ENCODE data around the gene RNF157. TPM values are rescaled to one million over a fixed set of nuclear protein-coding genes. Genes with fewer than 3 reads are reported as not detected.

Gene RNF157
- total and polyA plus RNA-seq, 10 of the 15 experiments (the other 5 are each of a cell fraction or from before 2014, with no cell fraction given) = 1.4 to 15.9 (median 9.6) TPM

- TF ChIP-seq BMI1 (IDR thresholded peaks at IDR 0.05; ENCODE audit: borderline replicate concordance) (no peak), HDAC6 (IDR thresholded peaks at IDR 0.05; ENCODE audit: unreplicated experiment) (no peak), TBL1XR1 (IDR thresholded peaks at IDR 0.05; ENCODE audit: low read depth, low read length) (no peak), CHD4 (IDR thresholded peaks at IDR 0.05) (no peak), SREBF1 (IDR thresholded peaks at IDR 0.05; ENCODE audit: low read length) (no peak), TCF12 (IDR thresholded peaks at IDR 0.05; ENCODE audit: low read depth, low read length) (no peak), FOS (IDR thresholded peaks at IDR 0.05; ENCODE audit: borderline replicate concordance, extremely low read depth, insufficient read length) (no peak), CBX5 (IDR thresholded peaks at IDR 0.05; ENCODE audit: low read depth) (no peak), KDM1A (IDR thresholded peaks at IDR 0.05; ENCODE audit: borderline replicate concordance) (no peak), CREM (IDR thresholded peaks at IDR 0.05; ENCODE audit: low read depth) (no peak), RB1 (IDR thresholded peaks at IDR 0.05; ENCODE audit: borderline replicate concordance) (no peak), MTA3 (IDR thresholded peaks at IDR 0.05; ENCODE audit: borderline replicate concordance, low read length) (no peak)
- 60% methylated on average over 7 of the region's 7 CpGs for WGBS (ENCODE audit: insufficient coverage, insufficient replicate concordance, low lambda C conversion rate, missing lambda C conversion rate)
- Histone ChIP-seq H3K9me3 (replicated peaks; ENCODE audit: control insufficient read depth, insufficient read depth, low read length) (no peaks in the 10 kb centered on the region), H4K20me1 (ENCODE audit: control insufficient read depth, insufficient read depth) (no peaks in the 10 kb centered on the region), H3K27ac (ENCODE audit: control insufficient read depth, insufficient read depth) (no peak overlapping the region), H3K4me2 (ENCODE audit: control insufficient read depth, insufficient read depth) (no peak overlapping the region), H3K36me3 (ENCODE audit: control insufficient read depth in 2 of 2, insufficient read depth in 2 of 2, low read length in 1 of 2) (no peaks in the 10 kb centered on the region), H3K27me3 (replicated peaks in 1 of 2; ENCODE audit: control insufficient read depth in 2 of 2, insufficient read depth in 2 of 2, low read length in 1 of 2) (peaks cover 5 to 11% of the 10 kb centered on the region in 2 experiments), H2AFZ (ENCODE audit: control insufficient read depth, low read depth, low read length) (no peak overlapping the region), H3K79me2 (ENCODE audit: control insufficient read depth, insufficient read depth, low read length) (no peaks in the 10 kb centered on the region), H3K4me3 (no peak overlapping the region), H3K9ac (ENCODE audit: control insufficient read depth, insufficient read depth, low read length) (no peak overlapping the region), H3K4me1 (ENCODE audit: control insufficient read depth, insufficient read depth, low read length) (peaks cover 16% of the 10 kb centered on the region)
- intact Hi-C loops (cut with micrococcal nuclease; ENCODE audit: unreplicated experiment) = no loop called here
- POLR2A ChIA-PET = no interaction called here
- no peak for DNase-seq (ENCODE audit: low read depth, low spot score)
- SMC1A ChIA-PET (ENCODE audit: uncharacterized antibody, unreplicated experiment) = no interaction called here
- FAIRE-seq = no peak
- ATAC-seq = no peak
- CTCF ChIA-PET = no interaction called here
- in situ Hi-C loops (cut with MboI) = no loop called here
- RAD21 ChIA-PET (ENCODE audit: unreplicated experiment) = interaction anchor here (1.0 to 1.1 kb wide), 2 partner anchors 10 to 42 kb away, joined by 3 read pairs; no protein-coding TSS in a partner anchor
- BruUV-seq (replicated peaks) = no TSS peak
Measured at GRCh38 chr17:76137001-76137350, 103.3 kb downstream of the RNF157 start.

Data from GM12878 (cell line).